Coronary artery (tissue), 2 donors: ENCODE data around the gene TGM5.
A peak's percentile ranks its signal among the peaks of the same experiment; 100 is the strongest.

Source experiments
- DNase-seq: peaks from one replicate; pipeline ENCODE4 v3.0.0-alpha.2; 2017; ENCODE audit warnings: low spot score
- H3K27ac ChIP-seq, 2 donors: fragments of 200-600 bp; sonication (generic); one replicate each; pipeline ENCODE4 v1.5.1; 2016 to 2019
- H3K4me3 ChIP-seq: fragments of 200-600 bp; sonication (generic); 2 replicates; pipeline ENCODE4 v1.5.1; 2016; ENCODE audit warnings: mild to moderate bottlenecking, moderate library complexity
- TF ChIP-seq, protein P1 (sequence below): fragments of 200-600 bp; sonication (generic); IDR thresholded peaks from one replicate; pipeline ENCODE4 v1.5.1; 2019; ENCODE audit warnings: antibody characterized with exemption

The TGM5 gene

DNA sequence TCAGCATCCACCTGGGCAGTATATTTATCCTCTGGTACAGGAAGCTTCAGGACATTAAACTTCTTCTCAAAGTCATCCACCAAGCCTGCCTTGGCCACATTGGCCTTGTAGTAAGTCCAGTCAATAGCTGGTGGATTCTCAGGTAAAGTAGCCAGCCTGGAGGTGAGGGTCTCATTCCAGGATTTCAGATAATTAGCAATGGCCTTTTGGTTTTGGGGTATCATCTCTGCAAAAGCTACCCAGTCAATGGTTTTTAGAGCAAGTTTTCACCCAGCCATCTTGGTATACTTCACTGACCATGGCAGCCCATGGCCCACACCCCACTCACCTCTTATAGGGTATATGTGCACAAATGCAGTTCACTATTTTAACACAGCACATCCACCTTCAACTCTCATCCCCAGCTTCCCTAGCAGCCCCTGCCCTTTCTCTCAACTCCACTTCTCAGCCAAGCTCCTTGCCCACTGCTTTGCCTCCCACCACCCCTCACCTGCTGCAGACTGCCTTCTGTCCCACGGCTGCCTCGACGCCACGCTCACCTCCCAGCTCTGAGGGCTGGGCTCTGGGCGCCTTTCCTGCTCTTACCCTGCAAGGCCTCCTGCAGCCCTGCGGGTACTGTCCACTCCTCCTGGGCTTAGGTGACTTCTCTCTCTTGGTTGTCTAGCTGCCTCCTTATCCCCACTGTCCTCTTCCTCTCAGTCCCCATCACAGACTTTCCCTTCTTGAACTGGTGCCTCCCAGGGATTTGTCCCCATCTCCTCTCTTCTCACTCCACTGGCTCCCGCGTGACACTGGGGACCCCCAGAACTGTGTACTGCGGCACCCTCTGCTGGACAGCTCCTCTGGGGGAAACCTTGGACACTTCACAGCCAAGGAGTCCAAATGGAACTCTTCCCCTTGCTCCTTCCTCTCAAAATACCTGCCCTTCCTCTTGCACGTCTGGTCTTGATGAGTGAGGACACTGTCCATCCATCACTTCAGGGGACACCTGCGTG lies 1.7 kb upstream of the TGM5 start:
- TF ChIP-seq, protein P1, sequence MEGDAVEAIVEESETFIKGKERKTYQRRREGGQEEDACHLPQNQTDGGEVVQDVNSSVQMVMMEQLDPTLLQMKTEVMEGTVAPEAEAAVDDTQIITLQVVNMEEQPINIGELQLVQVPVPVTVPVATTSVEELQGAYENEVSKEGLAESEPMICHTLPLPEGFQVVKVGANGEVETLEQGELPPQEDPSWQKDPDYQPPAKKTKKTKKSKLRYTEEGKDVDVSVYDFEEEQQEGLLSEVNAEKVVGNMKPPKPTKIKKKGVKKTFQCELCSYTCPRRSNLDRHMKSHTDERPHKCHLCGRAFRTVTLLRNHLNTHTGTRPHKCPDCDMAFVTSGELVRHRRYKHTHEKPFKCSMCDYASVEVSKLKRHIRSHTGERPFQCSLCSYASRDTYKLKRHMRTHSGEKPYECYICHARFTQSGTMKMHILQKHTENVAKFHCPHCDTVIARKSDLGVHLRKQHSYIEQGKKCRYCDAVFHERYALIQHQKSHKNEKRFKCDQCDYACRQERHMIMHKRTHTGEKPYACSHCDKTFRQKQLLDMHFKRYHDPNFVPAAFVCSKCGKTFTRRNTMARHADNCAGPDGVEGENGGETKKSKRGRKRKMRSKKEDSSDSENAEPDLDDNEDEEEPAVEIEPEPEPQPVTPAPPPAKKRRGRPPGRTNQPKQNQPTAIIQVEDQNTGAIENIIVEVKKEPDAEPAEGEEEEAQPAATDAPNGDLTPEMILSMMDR, result no peak
- H3K4me3 ChIP-seq, result no peak overlapping the region
- DNase-seq, result peak; percentile 65
- H3K27ac ChIP-seq, result no peak overlapping the region

DNA sequence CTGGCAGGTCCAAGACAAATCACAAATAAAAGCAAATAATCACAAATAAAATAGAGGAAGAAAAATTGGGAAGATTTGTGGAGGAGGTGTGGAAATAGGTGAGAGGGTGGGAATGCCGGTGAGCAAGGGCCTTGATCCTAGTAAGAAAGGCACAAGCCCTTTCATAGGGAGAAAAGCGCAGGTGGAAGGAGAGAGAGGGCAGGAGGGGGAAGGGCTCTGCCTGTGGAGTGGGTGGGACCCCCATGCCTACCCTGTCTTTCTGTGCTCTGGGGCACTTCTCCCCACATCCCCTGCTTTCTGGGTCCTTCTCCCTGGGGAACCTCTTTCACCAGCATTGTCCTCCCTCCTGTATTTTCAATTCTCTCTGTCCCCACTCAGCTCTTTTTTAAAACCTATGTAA lies 711 bp upstream of the TGM5 start:
- H3K4me3 ChIP-seq, result no peak overlapping the region
- H3K27ac ChIP-seq, result no peak overlapping the region
- TF ChIP-seq, protein P1, result no peak
- DNase-seq, result peak; percentile 52

DNA sequence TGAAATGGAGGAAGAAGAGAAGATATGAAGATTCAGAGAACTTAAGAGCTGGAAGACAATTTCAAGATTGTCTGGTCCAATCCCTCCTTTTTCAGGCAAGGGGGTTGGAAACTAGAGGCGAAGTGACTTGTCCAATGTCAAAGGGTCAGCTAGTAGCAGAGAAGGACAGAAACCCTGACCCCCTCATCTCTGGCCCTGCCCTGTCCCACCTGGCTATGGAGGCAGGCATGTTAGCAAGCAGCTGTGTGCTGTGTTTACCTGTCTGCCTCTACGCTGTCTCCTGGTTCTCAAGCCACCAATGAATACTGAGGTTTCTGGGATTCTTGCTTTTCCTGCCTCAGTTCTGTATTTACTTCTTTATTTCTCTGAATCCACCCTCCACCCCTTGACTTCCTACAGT lies 342 bp downstream of the TGM5 start:
- no peak overlapping the region for H3K27ac ChIP-seq
- no peak for DNase-seq
- TF ChIP-seq, protein P1, result no peak
- H3K4me3 ChIP-seq, result no peak overlapping the region

DNA sequence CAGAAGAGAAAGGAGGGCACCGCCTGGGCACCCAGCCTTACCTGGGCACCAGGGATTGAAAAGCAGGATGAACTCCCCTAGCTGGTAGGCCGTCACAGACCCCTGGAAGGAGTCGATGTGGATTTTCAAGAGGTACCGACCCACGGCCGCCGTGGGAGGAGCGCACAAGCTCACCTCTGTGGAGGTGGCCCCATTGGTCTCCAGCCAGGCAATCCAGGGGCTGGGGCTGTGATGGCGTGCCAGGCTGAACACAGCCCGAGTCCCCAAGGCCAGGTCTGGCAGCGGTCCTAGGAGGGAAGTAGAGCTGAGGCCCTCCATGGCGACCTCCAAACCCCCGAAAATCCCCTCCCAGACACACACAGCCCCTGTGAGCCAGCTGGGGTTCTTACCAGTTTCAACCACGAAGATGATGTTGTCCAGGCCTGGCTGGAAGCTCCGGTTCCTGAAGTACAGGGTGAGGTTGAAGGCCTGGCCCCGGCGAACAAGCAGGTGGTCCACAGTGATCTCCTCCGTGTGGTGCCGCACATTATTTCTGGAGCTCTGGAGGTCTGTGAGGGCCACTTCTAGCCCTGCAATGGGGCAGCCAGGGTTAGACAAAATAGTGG lies 6.6 kb downstream of the TGM5 start:
- TF ChIP-seq, protein P1, result no peak
- DNase-seq, result peak; percentile 59
- no peak overlapping the region for H3K4me3 ChIP-seq
- no peak overlapping the region for H3K27ac ChIP-seq

DNA sequence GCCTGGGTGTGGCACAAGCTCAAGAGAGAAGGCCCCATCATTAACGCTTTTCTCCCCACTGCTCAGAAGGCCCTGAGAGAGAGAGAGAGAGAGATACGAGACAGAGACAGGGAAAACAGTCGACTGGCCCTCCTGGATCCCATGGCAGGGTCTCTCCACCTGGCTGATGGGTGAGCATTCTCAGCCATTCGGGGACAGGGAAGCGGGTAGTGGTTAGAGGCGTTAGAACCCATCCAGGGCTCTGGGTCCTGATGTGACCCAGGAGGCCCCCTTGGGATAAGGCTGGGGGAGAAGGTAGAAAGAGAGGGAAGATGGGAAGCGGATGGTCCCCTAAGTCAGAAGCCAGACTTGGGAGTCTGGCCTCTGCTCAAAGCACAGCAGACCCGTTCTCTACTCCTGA lies 7.9 kb downstream of the TGM5 start:
- H3K27ac ChIP-seq, result no peak overlapping the region
- H3K4me3 ChIP-seq, result no peak overlapping the region
- DNase-seq, result peak; percentile 43
- TF ChIP-seq, protein P1, result no peak

DNA sequence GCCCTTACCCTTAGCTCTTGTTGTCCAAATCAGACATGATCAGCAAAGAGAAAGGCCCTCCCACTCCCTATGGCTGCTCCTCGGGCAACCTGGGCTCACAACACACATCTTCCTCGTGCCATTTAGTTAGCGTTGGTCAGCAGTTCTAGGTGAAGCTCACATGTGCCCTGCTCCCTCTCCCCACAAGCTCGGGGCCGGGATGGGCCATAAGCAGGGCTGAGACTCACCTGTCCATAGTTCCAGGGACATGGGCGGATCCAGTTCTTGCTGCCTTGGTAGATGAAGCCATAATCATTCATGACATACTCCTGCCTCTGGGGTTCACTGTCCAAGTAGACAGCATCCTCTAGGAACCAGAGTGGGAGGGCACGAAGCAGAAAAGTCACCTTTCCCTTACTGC lies 10.4 kb downstream of the TGM5 start:
- Histone ChIP-seq H3K27ac (no peak overlapping the region), H3K4me3 (no peak overlapping the region)
- peak; percentile 53 for DNase-seq
- TF ChIP-seq, protein P1, result no peak
